Gastroesophageal sphincter (tissue), 4 donors: ENCODE results near the gene CIP2A. TPM values are rescaled to one million over a fixed set of nuclear protein-coding genes. Genes with fewer than 3 reads are reported as not detected.
A peak's percentile ranks its signal among the peaks of the same experiment; 100 is the strongest.

ENCODE experiments used
- ATAC-seq: fragments of 150-250 bp; one replicate; pipeline ENCODE4 v1.9.1; 2016; ENCODE audit warnings: mild to moderate bottlenecking, moderate library complexity
- H3K27ac ChIP-seq, 4 donors: fragments of 200-600 bp; sonication (generic) in 3 of 4; 1 replicate in 3 of 4; 2 replicates in 1 of 4; pipeline ENCODE4 v1.5.1; 2016 to 2019
- H3K27me3 ChIP-seq: fragments of 200-600 bp; sonication (generic); one replicate; pipeline ENCODE4 v1.5.1; 2019
- H3K36me3 ChIP-seq, 2 donors: fragments of 200-600 bp; sonication (generic); one replicate each; pipeline ENCODE4 v1.5.1; 2019; ENCODE audit warnings: control low read depth in 1 of 2
- H3K4me1 ChIP-seq, 3 donors: fragments of 200-600 bp; sonication (generic); 1 replicate in 2 of 3; 2 replicates in 1 of 3; pipeline ENCODE4 v1.5.1; 2016 to 2019; ENCODE audit warnings: control low read depth in 2 of 3
- H3K4me3 ChIP-seq, 2 donors: fragments of 200-600 bp; sonication (generic); one replicate each; pipeline ENCODE4 v1.5.1; 2019; ENCODE audit warnings: mild to moderate bottlenecking in 1 of 2, moderate library complexity in 1 of 2
- H3K9me3 ChIP-seq, 3 donors: fragments of 200-600 bp; sonication (generic); one replicate each; pipeline ENCODE4 v1.5.1; 2017 to 2019; ENCODE audit warnings: control low read depth in 2 of 3
- EP300 ChIP-seq: sonication (generic); formaldehyde crosslinking; IDR thresholded peaks from one replicate; pipeline ENCODE4 v1.6.1; 2017; ENCODE audit warnings: antibody characterized with exemption, mild to moderate bottlenecking
- POLR2A ChIP-seq, 2 donors: fragments of 450-650 bp; IDR thresholded peaks; one replicate each; pipeline ENCODE4 v1.6.1; 2017; ENCODE audit warnings: antibody characterized with exemption in 2 of 2, mild to moderate bottlenecking in 2 of 2, moderate library complexity in 1 of 2
- POLR2AphosphoS5 ChIP-seq: sonication (generic); formaldehyde crosslinking; IDR thresholded peaks from one replicate; pipeline ENCODE4 v1.6.1; 2017; ENCODE audit warnings: antibody characterized with exemption
- WGBS, 2 donors: methylation state at CpG; one replicate each; pipeline ENCODE4 v1.1.5; 2018; ENCODE audit warnings: low coverage in 1 of 2; 5-methylcytosine and 5-hydroxymethylcytosine counted together
- total RNA-seq, 4 donors: library from RNA; depleted of rRNA; stranded (reverse); fragments of >200 nt; gene quantifications; one replicate each; pipeline ENCODE4 v1.1.0, GENCODE V29; 2016
- TF ChIP-seq, protein P1 (sequence below), 4 experiments: fragments of 200-600 bp in 2 of 4; fragments of 450-650 bp in 2 of 4; sonication (generic) in 1 of 4; IDR thresholded peaks; one replicate each; pipeline ENCODE4 v1.5.1; 2017 to 2019; ENCODE audit warnings: antibody characterized with exemption in 4 of 4, mild to moderate bottlenecking in 2 of 4, moderate library complexity in 2 of 4

The CIP2A gene
- total RNA-seq, 4 donors from 2014 or later = 1.7 to 4.6 (median 2.4) TPM

DNA sequence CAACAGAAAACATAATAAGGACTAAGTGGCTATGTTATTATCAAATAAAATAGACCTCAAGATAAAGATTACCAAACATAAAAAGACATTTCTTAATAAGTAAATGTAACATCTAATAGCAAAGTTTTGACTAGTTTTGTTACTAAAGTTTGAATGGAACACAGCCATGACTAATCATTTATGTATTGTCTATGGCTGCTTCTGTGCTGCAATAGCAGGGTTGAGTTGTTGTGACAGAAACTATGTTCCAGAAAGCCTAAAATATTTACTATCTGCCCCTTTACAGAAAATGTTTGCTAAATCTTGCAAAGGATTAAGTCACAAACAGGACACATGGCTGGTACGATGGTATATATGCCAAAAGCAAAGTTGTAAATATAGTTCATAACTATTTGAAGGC, 40.9 kb downstream of the CIP2A start:
- ATAC-seq = no peak
- Histone ChIP-seq H3K4me1 (peaks cover 0 to 30% (median 0%) of the 10 kb centered on the region in 3 donors), H3K36me3 (no peaks in the 10 kb centered on the region), H3K27ac (no peak overlapping the region), H3K9me3 (no peaks in the 10 kb centered on the region), H3K4me3 (no peak overlapping the region), H3K27me3 (no peaks in the 10 kb centered on the region)
- no peak for TF ChIP-seq POLR2AphosphoS5
- 50 to 55% methylated on average over 1 of the region's 1 CpG for WGBS, 2 donors

DNA sequence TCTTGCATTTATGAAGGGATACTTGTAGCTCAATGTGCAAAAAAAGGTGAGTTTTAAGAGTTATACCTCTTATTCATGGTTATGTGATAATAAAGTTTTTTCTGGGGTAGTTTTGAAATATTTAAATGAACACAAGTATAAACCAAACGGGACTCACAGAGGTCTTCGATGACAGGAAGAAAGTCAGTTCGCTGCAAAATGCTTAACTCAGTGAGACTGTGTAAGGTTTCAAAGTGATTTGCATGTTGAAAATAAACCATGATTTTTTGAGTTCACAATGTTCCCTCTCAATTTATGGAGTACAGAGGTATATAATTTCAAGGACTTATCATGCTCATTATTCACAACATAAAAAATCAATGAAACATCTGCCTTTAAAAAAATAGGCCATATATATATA, 42.5 kb downstream of the CIP2A start:
- TF ChIP-seq POLR2A (IDR thresholded peaks at IDR 0.05) (no peak), POLR2AphosphoS5 (no peak), EP300 (no peak)
- TF ChIP-seq, protein P1, sequence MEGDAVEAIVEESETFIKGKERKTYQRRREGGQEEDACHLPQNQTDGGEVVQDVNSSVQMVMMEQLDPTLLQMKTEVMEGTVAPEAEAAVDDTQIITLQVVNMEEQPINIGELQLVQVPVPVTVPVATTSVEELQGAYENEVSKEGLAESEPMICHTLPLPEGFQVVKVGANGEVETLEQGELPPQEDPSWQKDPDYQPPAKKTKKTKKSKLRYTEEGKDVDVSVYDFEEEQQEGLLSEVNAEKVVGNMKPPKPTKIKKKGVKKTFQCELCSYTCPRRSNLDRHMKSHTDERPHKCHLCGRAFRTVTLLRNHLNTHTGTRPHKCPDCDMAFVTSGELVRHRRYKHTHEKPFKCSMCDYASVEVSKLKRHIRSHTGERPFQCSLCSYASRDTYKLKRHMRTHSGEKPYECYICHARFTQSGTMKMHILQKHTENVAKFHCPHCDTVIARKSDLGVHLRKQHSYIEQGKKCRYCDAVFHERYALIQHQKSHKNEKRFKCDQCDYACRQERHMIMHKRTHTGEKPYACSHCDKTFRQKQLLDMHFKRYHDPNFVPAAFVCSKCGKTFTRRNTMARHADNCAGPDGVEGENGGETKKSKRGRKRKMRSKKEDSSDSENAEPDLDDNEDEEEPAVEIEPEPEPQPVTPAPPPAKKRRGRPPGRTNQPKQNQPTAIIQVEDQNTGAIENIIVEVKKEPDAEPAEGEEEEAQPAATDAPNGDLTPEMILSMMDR (IDR thresholded peaks at IDR 0.05) = no peak
- 71 to 84% methylated on average over 3 of the region's 3 CpGs for WGBS, 2 donors
- H3K4me3 ChIP-seq = peak overlapping the region; percentile 8 to 15

DNA sequence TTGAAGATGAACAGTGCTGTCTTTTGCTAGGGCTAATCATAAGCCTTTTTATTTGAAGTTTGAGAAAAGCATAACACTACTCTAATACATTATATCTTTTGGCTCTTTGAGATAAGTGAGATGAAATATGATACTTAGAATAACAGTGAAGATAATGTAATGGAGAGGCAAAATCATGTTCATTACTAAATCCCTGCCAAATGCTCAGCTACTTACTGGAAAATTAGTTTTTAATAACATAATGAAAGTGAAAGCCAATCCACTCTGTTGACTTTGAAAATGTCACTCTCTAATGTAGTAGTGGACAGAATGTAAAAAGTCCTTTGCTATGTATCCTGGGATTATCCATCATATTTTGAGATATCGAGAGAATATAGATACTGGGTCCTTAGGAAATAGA, 43.0 kb downstream of the CIP2A start:
- no peak for ATAC-seq
- TF ChIP-seq, protein P1 (IDR thresholded peaks at IDR 0.05) = no peak
- TF ChIP-seq EP300 (no peak), POLR2AphosphoS5 (no peak), POLR2A (IDR thresholded peaks at IDR 0.05) (no peak)
- Histone ChIP-seq H3K9me3 (no peaks in the 10 kb centered on the region), H3K4me3 (peak overlapping the region; percentile 8 to 15), H3K27me3 (no peaks in the 10 kb centered on the region), H3K36me3 (no peaks in the 10 kb centered on the region), H3K27ac (peak overlapping the region in 2 of 4 donors; percentile 11 to 20), H3K4me1 (peaks cover 0 to 20% (median 0%) of the 10 kb centered on the region in 3 donors)
- WGBS, 2 donors = 50 to 58% methylated on average over 1 of the region's 1 CpG

More for the DNA sequence above, 42.5 kb downstream of the CIP2A start:
- no peak for ATAC-seq
- no peaks in the 10 kb centered on the region for H3K36me3 ChIP-seq
- H3K27ac ChIP-seq = peak overlapping the region in 1 of 4 donors; percentile 11
- no peaks in the 10 kb centered on the region for H3K27me3 ChIP-seq
- H3K9me3 ChIP-seq = no peaks in the 10 kb centered on the region
- H3K4me1 ChIP-seq = peaks cover 0 to 23% (median 0%) of the 10 kb centered on the region in 3 donors

DNA sequence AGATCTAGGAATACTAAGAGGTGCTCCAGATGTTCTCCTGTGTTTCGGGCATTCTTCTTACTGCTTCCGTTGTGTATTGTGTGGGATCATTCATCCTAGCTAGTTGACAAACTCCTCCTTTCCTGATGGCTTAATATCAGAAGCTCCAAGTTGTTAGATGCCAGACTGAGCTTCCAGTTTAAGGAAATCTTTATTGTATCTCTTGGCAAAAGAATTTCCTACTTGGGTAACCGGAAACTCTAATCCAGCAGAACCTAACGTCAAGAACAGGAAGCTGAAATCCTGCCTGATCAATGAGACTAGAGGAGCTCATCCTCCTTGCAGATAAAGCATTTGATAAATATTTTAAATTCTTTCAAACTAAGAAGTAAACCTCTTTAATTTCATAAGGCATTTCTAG, 51.2 kb downstream of the CIP2A start:
- TF ChIP-seq POLR2AphosphoS5 (no peak), POLR2A (IDR thresholded peaks at IDR 0.05) (no peak), EP300 (no peak)
- TF ChIP-seq, protein P1 (IDR thresholded peaks at IDR 0.05) = no peak
- 45 to 72% methylated on average over 2 to 4 of the region's 4 CpGs for WGBS, 2 donors
- Histone ChIP-seq H3K27ac (no peak overlapping the region), H3K36me3 (no peaks in the 10 kb centered on the region), H3K4me1 (no peaks in the 10 kb centered on the region), H3K27me3 (no peaks in the 10 kb centered on the region), H3K4me3 (no peak overlapping the region), H3K9me3 (no peaks in the 10 kb centered on the region)
- no peak for ATAC-seq

DNA sequence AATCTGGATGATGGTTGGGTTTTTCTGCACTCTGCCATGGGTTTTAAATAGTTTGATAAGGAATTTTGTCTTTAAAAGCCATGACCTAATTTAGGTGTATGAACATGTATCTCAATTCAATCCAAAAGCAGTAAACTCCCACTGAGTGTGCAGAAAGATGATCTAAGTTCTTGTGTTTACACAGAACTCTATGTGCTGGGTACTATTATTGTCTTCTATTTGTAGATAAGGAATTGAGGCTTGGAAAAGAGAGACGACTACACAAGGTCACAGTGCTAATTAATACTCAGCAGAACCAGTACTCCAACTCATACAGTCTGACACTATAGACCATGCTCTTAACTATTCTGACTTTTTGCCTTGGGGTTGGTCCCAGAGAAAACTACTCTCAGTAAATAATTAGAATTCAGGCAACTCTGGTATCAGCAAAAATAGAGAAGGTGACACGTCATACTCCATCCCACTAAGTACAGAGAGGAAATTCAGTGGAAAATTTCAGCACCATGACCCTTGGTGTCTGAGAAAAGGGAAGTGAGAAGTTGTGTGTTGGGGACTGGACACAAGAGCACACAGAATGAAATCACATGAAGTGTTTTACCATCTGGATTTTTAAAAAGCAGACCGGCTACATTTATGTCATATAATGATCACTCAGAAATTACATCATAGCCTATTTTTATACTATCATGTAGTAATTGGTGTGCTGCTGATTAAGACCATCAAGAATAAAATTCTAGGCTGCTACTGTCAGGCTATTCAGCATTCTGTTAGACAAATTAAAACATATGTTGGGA, 60.6 kb downstream of the CIP2A start:
- peak; percentile 66 for ATAC-seq
- Histone ChIP-seq H3K36me3 (no peaks in the 10 kb centered on the region), H3K27me3 (no peaks in the 10 kb centered on the region), H3K4me1 (peaks cover 0 to 24% (median 0%) of the 10 kb centered on the region in 3 donors), H3K9me3 (no peaks in the 10 kb centered on the region), H3K4me3 (no peak overlapping the region), H3K27ac (peak overlapping the region in 1 of 4 donors; percentile 0)
- TF ChIP-seq EP300 (no peak), POLR2A (IDR thresholded peaks at IDR 0.05) (no peak), POLR2AphosphoS5 (no peak)
- TF ChIP-seq, protein P1 (IDR thresholded peaks at IDR 0.05) = no peak
- 24 to 50% methylated on average over 3 of the region's 3 CpGs for WGBS, 2 donors
